NCI-H1694 treated with DMSO at 0.1 percent for 48 hours (cell line): ENCODE results near the gene RSRC1.
"Not testable (repeated sequence)": the region's sequence is repeated elsewhere in the genome, so short reads cannot be mapped to it uniquely, and the experiment has no call there.

Source experiments
- DNase-seq: peaks from one replicate; lab custom pipeline; 2025; lab: John Stamatoyannopoulos, UW

RSRC1 gene

GRCh38 chr3:158228942-158229341 is 119.1 kb downstream of the RSRC1 start:
- DNase-seq, result not testable (repeated sequence)

GRCh38 chr3:158233791-158234190 is 123.9 kb downstream of the RSRC1 start:
- DNase-seq, result no peak

- DNase-seq, result no peak
These were observed 134.4 kb downstream of the RSRC1 start for GRCh38 chr3:158244274-158244673.

- DNase-seq, result no peak
These were observed 137.4 kb downstream of the RSRC1 start for GRCh38 chr3:158247288-158247687.

GRCh38 chr3:158248261-158248660 is 138.4 kb downstream of the RSRC1 start:
- DNase-seq, result no peak

GRCh38 chr3:158249183-158249582 is 139.3 kb downstream of the RSRC1 start:
- DNase-seq, result no peak

GRCh38 chr3:158258619-158259018 is 148.7 kb downstream of the RSRC1 start:
- DNase-seq, result no peak

- DNase-seq, result no peak
These were observed 150.5 kb downstream of the RSRC1 start for GRCh38 chr3:158260392-158260791.

GRCh38 chr3:158261371-158261991 is 151.6 kb downstream of the RSRC1 start:
- no peak for DNase-seq

GRCh38 chr3:158264894-158265293 is 155.0 kb downstream of the RSRC1 start:
- no peak for DNase-seq

GRCh38 chr3:158267015-158267414 is 157.1 kb downstream of the RSRC1 start:
- DNase-seq, result no peak

GRCh38 chr3:158269942-158270341 is 160.1 kb downstream of the RSRC1 start:
- no peak for DNase-seq

- DNase-seq, result no peak
These were observed 162.2 kb downstream of the RSRC1 start for GRCh38 chr3:158272081-158272480.

- DNase-seq, result no peak
These were observed 163.8 kb downstream of the RSRC1 start for GRCh38 chr3:158273656-158274055.

GRCh38 chr3:158278187-158278586 is 168.3 kb downstream of the RSRC1 start:
- DNase-seq, result no peak

GRCh38 chr3:158279609-158280008 is 169.7 kb downstream of the RSRC1 start:
- no peak for DNase-seq

- DNase-seq, result no peak
These were observed 185.9 kb downstream of the RSRC1 start for GRCh38 chr3:158295771-158296170.

- no peak for DNase-seq
These were observed 188.1 kb downstream of the RSRC1 start for GRCh38 chr3:158297940-158298339.

GRCh38 chr3:158308236-158308928 is 198.5 kb downstream of the RSRC1 start:
- DNase-seq, result no peak

- no peak for DNase-seq
These were observed 202.8 kb downstream of the RSRC1 start for GRCh38 chr3:158312560-158313141.

GRCh38 chr3:158313338-158313927 is 203.5 kb downstream of the RSRC1 start:
- DNase-seq, result peak; percentile 77

- DNase-seq, result no peak
These were observed 204.8 kb downstream of the RSRC1 start for GRCh38 chr3:158314426-158315357.
